ENCODE results near the gene SIAH3. TPM values are rescaled to one million over a fixed set of nuclear protein-coding genes. Genes with fewer than 3 reads are reported as not detected.

Gene SIAH3
- 1 to 10 TPM in 5 of 8 experiments, under 1 TPM in 3; 0.56 to 7.4 (median 3.6) TPM for total RNA-seq

- peak; percentile 32 to 81 (median 74) for ATAC-seq (replicated peaks in 6 of 8)
- WGBS, 10 experiments, result 0 to 20% (median 12%) methylated on average over 1 to 8 of the region's 35 CpGs; no CpG with 5 or more reads in 1 of the 10 experiments
- H3K4me3 ChIP-seq, result peak within 1 kb of the TSS; percentile 28 to 44 (median 37)
- H3K4me1 ChIP-seq (replicated peaks in 1 of 2), result peaks cover 9 to 36% of the 10 kb centered on the region in 2 donors
- no peak within 1 kb of the TSS for H3K27ac ChIP-seq
- in situ Hi-C loops (cut with MboI; ENCODE audit: low pct_unique_long_range_greater_than_20kb in 2 of 9, low sequenced_read_pairs in 9 of 9, unreplicated experiment in 9 of 9), result no loop called here
Observed at GRCh38 chr13:45851171-45851921, at the start of gene SIAH3. Gene SIAH3 (minus strand): TSS chr13:45851753. CDS start chr13:45851629, 124 bp downstream.

GRCh38 chr13:45899406-45899805 is 47.9 kb upstream of the SIAH3 start:
- ATAC-seq (replicated peaks in 6 of 8), result peak in 1 of 8 experiments; percentile 61
- Histone ChIP-seq H3K4me1 (replicated peaks in 1 of 2) (peaks cover 3 to 56% of the 10 kb centered on the region in 2 donors), H3K4me3 (no peak overlapping the region), H3K27ac (no peak overlapping the region)
- in situ Hi-C loops (cut with MboI; ENCODE audit: low pct_unique_long_range_greater_than_20kb in 2 of 9, low sequenced_read_pairs in 9 of 9, unreplicated experiment in 9 of 9), result no loop called here
- 0 to 70% (median 33%) methylated on average over 1 to 3 of the region's 3 CpGs for WGBS, 10 experiments

GRCh38 chr13:45897562-45897961 is 46.0 kb upstream of the SIAH3 start:
- WGBS, 10 experiments, result 43 to 83% (median 76%) methylated on average over 2 of the region's 2 CpGs; no CpG with 5 or more reads in 6 of the 10 experiments
- Histone ChIP-seq H3K27ac (no peak overlapping the region), H3K4me3 (no peak overlapping the region), H3K4me1 (replicated peaks in 1 of 2) (peaks cover 0 to 40% of the 10 kb centered on the region in 2 donors)
- in situ Hi-C loops (cut with MboI; ENCODE audit: low pct_unique_long_range_greater_than_20kb in 2 of 9, low sequenced_read_pairs in 9 of 9, unreplicated experiment in 9 of 9), result no loop called here
- ATAC-seq (replicated peaks in 6 of 8), result no peak

- no peak overlapping the region for H3K4me3 ChIP-seq
- WGBS, 10 experiments, result 30 to 100% (median 82%) methylated on average over 1 to 4 of the region's 5 CpGs; no CpG with 5 or more reads in 2 of the 10 experiments
- H3K4me1 ChIP-seq (replicated peaks in 1 of 2), result peaks cover 0 to 36% of the 10 kb centered on the region in 2 donors
- in situ Hi-C loops (cut with MboI; ENCODE audit: low pct_unique_long_range_greater_than_20kb in 2 of 9, low sequenced_read_pairs in 9 of 9, unreplicated experiment in 9 of 9), result no loop called here
- no peak overlapping the region for H3K27ac ChIP-seq
- no peak for ATAC-seq (replicated peaks in 6 of 8)
Observed at GRCh38 chr13:45896285-45896684, 44.7 kb upstream of the SIAH3 start.

- in situ Hi-C loops (cut with MboI; ENCODE audit: low pct_unique_long_range_greater_than_20kb in 2 of 9, low sequenced_read_pairs in 9 of 9, unreplicated experiment in 9 of 9), result no loop called here
- 31 to 100% (median 60%) methylated on average over 1 to 2 of the region's 2 CpGs; no CpG with 5 or more reads in 4 of the 10 experiments for WGBS, 10 experiments
- H3K4me3 ChIP-seq, result no peak overlapping the region
- peak in 3 of 8 experiments; percentile 54 to 59 (median 56) for ATAC-seq (replicated peaks in 6 of 8)
- H3K27ac ChIP-seq, result no peak overlapping the region
- peaks cover 0 to 36% of the 10 kb centered on the region in 2 donors for H3K4me1 ChIP-seq (replicated peaks in 1 of 2)
Observed at GRCh38 chr13:45895881-45896280, 44.3 kb upstream of the SIAH3 start.

GRCh38 chr13:45892513-45892912 is 41.0 kb upstream of the SIAH3 start:
- Histone ChIP-seq H3K4me1 (replicated peaks in 1 of 2) (peaks cover 13 to 43% of the 10 kb centered on the region in 2 donors), H3K27ac (no peak overlapping the region), H3K4me3 (no peak overlapping the region)
- peak in 1 of 8 experiments; percentile 30 for ATAC-seq (replicated peaks in 6 of 8)
- in situ Hi-C loops (cut with MboI; ENCODE audit: low pct_unique_long_range_greater_than_20kb in 2 of 9, low sequenced_read_pairs in 9 of 9, unreplicated experiment in 9 of 9), result no loop called here

GRCh38 chr13:45889590-45890243 is 38.2 kb upstream of the SIAH3 start:
- no peak for ATAC-seq (replicated peaks in 6 of 8)
- Histone ChIP-seq H3K4me1 (replicated peaks in 1 of 2) (peaks cover 13 to 26% of the 10 kb centered on the region in 2 donors), H3K27ac (peak overlapping the region; percentile 17 to 19), H3K4me3 (no peak overlapping the region)
- 53 to 97% (median 80%) methylated on average over 1 to 4 of the region's 5 CpGs; no CpG with 5 or more reads in 3 of the 10 experiments for WGBS, 10 experiments
- in situ Hi-C loops (cut with MboI; ENCODE audit: low pct_unique_long_range_greater_than_20kb in 2 of 9, low sequenced_read_pairs in 9 of 9, unreplicated experiment in 9 of 9), result no loop called here

- Histone ChIP-seq H3K27ac (no peak overlapping the region), H3K4me3 (no peak overlapping the region), H3K4me1 (replicated peaks in 1 of 2) (peaks cover 19 to 21% of the 10 kb centered on the region in 2 donors)
- no peak for ATAC-seq (replicated peaks in 6 of 8)
- in situ Hi-C loops (cut with MboI; ENCODE audit: low pct_unique_long_range_greater_than_20kb in 2 of 9, low sequenced_read_pairs in 9 of 9, unreplicated experiment in 9 of 9), result no loop called here
- WGBS, 10 experiments, result 33 to 96% (median 57%) methylated on average over 1 to 7 of the region's 7 CpGs; no CpG with 5 or more reads in 1 of the 10 experiments
Observed at GRCh38 chr13:45886466-45886865, 34.9 kb upstream of the SIAH3 start.

- 55 to 100% (median 88%) methylated on average over 1 to 5 of the region's 5 CpGs; no CpG with 5 or more reads in 3 of the 10 experiments for WGBS, 10 experiments
- in situ Hi-C loops (cut with MboI; ENCODE audit: low pct_unique_long_range_greater_than_20kb in 2 of 9, low sequenced_read_pairs in 9 of 9, unreplicated experiment in 9 of 9), result no loop called here
- Histone ChIP-seq H3K27ac (no peak overlapping the region), H3K4me1 (replicated peaks in 1 of 2) (peaks cover 19% of the 10 kb centered on the region in 2 donors), H3K4me3 (no peak overlapping the region)
- ATAC-seq (replicated peaks in 6 of 8), result no peak
Observed at GRCh38 chr13:45885194-45885593, 33.6 kb upstream of the SIAH3 start.

GRCh38 chr13:45882626-45883025 is 31.1 kb upstream of the SIAH3 start:
- 20 to 100% (median 50%) methylated on average over 1 of the region's 1 CpG; no CpG with 5 or more reads in 7 of the 10 experiments for WGBS, 10 experiments
- Histone ChIP-seq H3K4me1 (replicated peaks in 1 of 2) (peaks cover 4 to 6% of the 10 kb centered on the region in 2 donors), H3K4me3 (no peak overlapping the region), H3K27ac (no peak overlapping the region)
- no peak for ATAC-seq (replicated peaks in 6 of 8)
- in situ Hi-C loops (cut with MboI; ENCODE audit: low pct_unique_long_range_greater_than_20kb in 2 of 9, low sequenced_read_pairs in 9 of 9, unreplicated experiment in 9 of 9), result no loop called here

GRCh38 chr13:45881353-45881752 is 29.8 kb upstream of the SIAH3 start:
- peak in 3 of 8 experiments; percentile 83 to 97 (median 91) for ATAC-seq (replicated peaks in 6 of 8)
- Histone ChIP-seq H3K4me1 (replicated peaks in 1 of 2) (peaks cover 4 to 6% of the 10 kb centered on the region in 2 donors), H3K27ac (no peak overlapping the region), H3K4me3 (no peak overlapping the region)
- in situ Hi-C loops (cut with MboI; ENCODE audit: low pct_unique_long_range_greater_than_20kb in 2 of 9, low sequenced_read_pairs in 9 of 9, unreplicated experiment in 9 of 9), result no loop called here
- WGBS, 10 experiments, result 0 to 100% (median 50%) methylated on average over 1 to 2 of the region's 2 CpGs; no CpG with 5 or more reads in 1 of the 10 experiments

- 10 to 100% (median 94%) methylated on average over 1 to 2 of the region's 2 CpGs; no CpG with 5 or more reads in 2 of the 10 experiments for WGBS, 10 experiments
Observed at GRCh38 chr13:45880242-45880641, 28.7 kb upstream of the SIAH3 start.

GRCh38 chr13:45879666-45880065 is 28.1 kb upstream of the SIAH3 start:
- no peak overlapping the region for H3K27ac ChIP-seq
- no peak overlapping the region for H3K4me3 ChIP-seq
- 0 to 100% (median 81%) methylated on average over 1 to 4 of the region's 5 CpGs; no CpG with 5 or more reads in 4 of the 10 experiments for WGBS, 10 experiments
- peak in 5 of 8 experiments; percentile 10 to 68 (median 48) for ATAC-seq (replicated peaks in 6 of 8)
- H3K4me1 ChIP-seq (replicated peaks in 1 of 2), result peaks cover 6 to 10% of the 10 kb centered on the region in 2 donors
- in situ Hi-C loops (cut with MboI; ENCODE audit: low pct_unique_long_range_greater_than_20kb in 2 of 9, low sequenced_read_pairs in 9 of 9, unreplicated experiment in 9 of 9), result no loop called here

More at GRCh38 chr13:45880242-45880641, 28.7 kb upstream of the SIAH3 start:
- in situ Hi-C loops (cut with MboI; ENCODE audit: low pct_unique_long_range_greater_than_20kb in 2 of 9, low sequenced_read_pairs in 9 of 9, unreplicated experiment in 9 of 9), result no loop called here
- no peak overlapping the region for H3K4me3 ChIP-seq
- H3K4me1 ChIP-seq (replicated peaks in 1 of 2), result peaks cover 4 to 6% of the 10 kb centered on the region in 2 donors
- H3K27ac ChIP-seq, result no peak overlapping the region
- no peak for ATAC-seq (replicated peaks in 6 of 8)

Measured in motor neuron (in vitro differentiated cells).